CD4-positive, CD25-positive, alpha-beta regulatory T cell (primary cell): ENCODE data around the gene QSOX1. TPM values are rescaled to one million over a fixed set of nuclear protein-coding genes. Genes with fewer than 3 reads are reported as not detected.

ENCODE experiments used
- ATAC-seq, 2 donors: fragments of 150-1000 bp; cut with Tn5 transposase; one replicate each; pipeline ENCODE4 v1.10.0; 2021; ENCODE audit warnings: low read depth in 2 of 2, moderate number of reproducible peaks in 2 of 2, moderate library complexity in 1 of 2
- DNase-seq, 3 donors: peaks; one replicate each; pipeline versions ENCODE4 v3.0.0 to v3.0.0-alpha.2; 2012 to 2022; ENCODE audit warnings: mixed read lengths in 1 of 3
- H3K27ac ChIP-seq: one replicate; pipeline ENCODE4 v1.7.0; 2013; ENCODE audit warnings: mild to moderate bottlenecking, low read length; ENCODE audit not compliant: insufficient read depth, poor library complexity, severe bottlenecking
- H3K27me3 ChIP-seq: one replicate; pipeline ENCODE4 v1.7.0; 2013; ENCODE audit warnings: low read length; ENCODE audit not compliant: control insufficient read depth, insufficient read depth
- H3K36me3 ChIP-seq: one replicate; pipeline ENCODE4 v1.7.0; 2013; ENCODE audit warnings: mild to moderate bottlenecking, low read length, moderate library complexity; ENCODE audit not compliant: control insufficient read depth, insufficient read depth
- H3K4me1 ChIP-seq: 2 replicates; pipeline ENCODE4 v1.7.0; 2013; ENCODE audit warnings: mild to moderate bottlenecking, low read length; ENCODE audit not compliant: insufficient read depth, control insufficient read depth, poor library complexity, severe bottlenecking
- H3K4me3 ChIP-seq: one replicate; pipeline ENCODE4 v1.7.0; 2013; ENCODE audit warnings: low read depth, mild to moderate bottlenecking, low read length, moderate library complexity
- H3K9me3 ChIP-seq, 2 experiments: 1 replicate in 1 of 2; 2 replicates in 1 of 2; pipeline ENCODE4 v1.7.0; 2013; ENCODE audit warnings: low read length in 2 of 2, mild to moderate bottlenecking in 1 of 2, moderate library complexity in 1 of 2; ENCODE audit not compliant: control insufficient read depth in 2 of 2
- H3K27ac Mint-ChIP-seq, 3 donors: one replicate each; pipeline ENCODE4 v1.8.0; 2020 to 2022; ENCODE audit warnings: mild to moderate bottlenecking in 3 of 3, mixed read lengths in 3 of 3, moderate library complexity in 2 of 3
- H3K27me3 Mint-ChIP-seq: one replicate; pipeline ENCODE4 v1.8.0; 2022; ENCODE audit warnings: mild to moderate bottlenecking, mixed read lengths
- H3K36me3 Mint-ChIP-seq: one replicate; pipeline ENCODE4 v1.8.0; 2020; ENCODE audit warnings: mixed read lengths
- H3K4me1 Mint-ChIP-seq, 4 donors: one replicate each; pipeline ENCODE4 v1.8.0; 2020 to 2022; ENCODE audit warnings: mixed read lengths in 4 of 4, mild to moderate bottlenecking in 1 of 4
- H3K4me3 Mint-ChIP-seq, 4 donors: one replicate each; pipeline ENCODE4 v1.8.0; 2020 to 2022; ENCODE audit warnings: mild to moderate bottlenecking in 4 of 4, mixed read lengths in 4 of 4, moderate library complexity in 3 of 4
- H3K9me3 Mint-ChIP-seq, 7 donors: one replicate each; pipeline ENCODE4 v1.8.0; 2020 to 2022; ENCODE audit warnings: mixed read lengths in 7 of 7, mild to moderate bottlenecking in 3 of 7, moderate library complexity in 2 of 7
- polyA plus RNA-seq, 4 donors: library from polyadenylated mRNA; unstranded; fragments of 300-500 nt; fragmentation: Illumina TruSeq; gene quantifications; one replicate each; pipeline ENCODE4 v1.2.3, GENCODE V29; 2021
- total RNA-seq: library from RNA; stranded (reverse); gene quantifications from one replicate; pipeline ENCODE4 v1.2.3, GENCODE V29; 2022

QSOX1 gene
- total and polyA plus RNA-seq, 5 donors from 2014 or later, result 8.4 to 19.9 (median 10.7) TPM

- Histone ChIP-seq H3K9me3 (no peaks in the 10 kb centered on the region), H3K27me3 (no peaks in the 10 kb centered on the region), H3K4me1 (no peaks in the 10 kb centered on the region), H3K4me3 (no peak overlapping the region), H3K27ac (no peak overlapping the region), H3K36me3 (no peaks in the 10 kb centered on the region)
- DNase-seq (no peak), ATAC-seq (no peak)
- Mint-ChIP-seq H3K27ac (no peak overlapping the region), H3K36me3 (peaks cover 8% of the 10 kb centered on the region), H3K9me3 (no peaks in the 10 kb centered on the region), H3K4me1 (peaks cover 0 to 4% (median 1%) of the 10 kb centered on the region in 4 donors), H3K4me3 (no peak overlapping the region), H3K27me3 (no peaks in the 10 kb centered on the region)
Measured at GRCh38 chr1:180175291-180175690, 20.6 kb downstream of the QSOX1 start.

- H3K36me3 Mint-ChIP-seq, result peaks cover 8% of the 10 kb centered on the region
- H3K9me3 ChIP-seq, result no peaks in the 10 kb centered on the region
- H3K27ac ChIP-seq, result no peak overlapping the region
- no peaks in the 10 kb centered on the region for H3K27me3 ChIP-seq
- peak overlapping the region in 1 of 3 donors; percentile 55 for H3K27ac Mint-ChIP-seq
- peaks cover 0 to 4% (median 1%) of the 10 kb centered on the region in 4 donors for H3K4me1 Mint-ChIP-seq
- ATAC-seq (no peak), DNase-seq (no peak)
- no peaks in the 10 kb centered on the region for H3K9me3 Mint-ChIP-seq
- H3K4me3 Mint-ChIP-seq, result no peak overlapping the region
- H3K27me3 Mint-ChIP-seq, result no peaks in the 10 kb centered on the region
- no peaks in the 10 kb centered on the region for H3K4me1 ChIP-seq
- H3K36me3 ChIP-seq, result no peaks in the 10 kb centered on the region
- no peak overlapping the region for H3K4me3 ChIP-seq
Measured at GRCh38 chr1:180175806-180176205, 21.1 kb downstream of the QSOX1 start.

- ATAC-seq, result no peak
- H3K4me1 Mint-ChIP-seq, result peaks cover 0 to 4% (median 0%) of the 10 kb centered on the region in 4 donors
- peak overlapping the region in 2 of 3 donors; percentile 70 to 80 for H3K27ac Mint-ChIP-seq
Measured at GRCh38 chr1:180176965-180177364, 22.3 kb downstream of the QSOX1 start.

GRCh38 chr1:180177931-180178330 is 23.3 kb downstream of the QSOX1 start:
- Histone ChIP-seq H3K36me3 (no peaks in the 10 kb centered on the region), H3K9me3 (no peaks in the 10 kb centered on the region), H3K27ac (no peak overlapping the region), H3K27me3 (no peaks in the 10 kb centered on the region), H3K4me1 (no peaks in the 10 kb centered on the region), H3K4me3 (no peak overlapping the region)
- DNase-seq (no peak), ATAC-seq (no peak)
- H3K27me3 Mint-ChIP-seq, result no peaks in the 10 kb centered on the region
- peaks cover 0 to 4% (median 0%) of the 10 kb centered on the region in 4 donors for H3K4me1 Mint-ChIP-seq
- peak overlapping the region in 1 of 3 donors; percentile 47 for H3K27ac Mint-ChIP-seq
- no peaks in the 10 kb centered on the region for H3K9me3 Mint-ChIP-seq
- H3K36me3 Mint-ChIP-seq, result peaks cover 13% of the 10 kb centered on the region
- H3K4me3 Mint-ChIP-seq, result no peak overlapping the region

More at GRCh38 chr1:180176965-180177364, 22.3 kb downstream of the QSOX1 start:
- no peak overlapping the region for H3K27ac ChIP-seq
- H3K9me3 ChIP-seq, result no peaks in the 10 kb centered on the region
- H3K4me3 ChIP-seq, result no peak overlapping the region
- no peak overlapping the region for H3K4me3 Mint-ChIP-seq
- no peaks in the 10 kb centered on the region for H3K27me3 Mint-ChIP-seq
- H3K36me3 ChIP-seq, result no peaks in the 10 kb centered on the region
- H3K4me1 ChIP-seq, result no peaks in the 10 kb centered on the region
- peaks cover 8% of the 10 kb centered on the region for H3K36me3 Mint-ChIP-seq
- no peaks in the 10 kb centered on the region for H3K27me3 ChIP-seq
- H3K9me3 Mint-ChIP-seq, result no peaks in the 10 kb centered on the region
- no peak for DNase-seq

- Histone ChIP-seq H3K4me1 (no peaks in the 10 kb centered on the region), H3K9me3 (no peaks in the 10 kb centered on the region), H3K36me3 (peaks cover under 1% of the 10 kb centered on the region), H3K27me3 (no peaks in the 10 kb centered on the region), H3K27ac (no peak overlapping the region), H3K4me3 (no peak overlapping the region)
- Mint-ChIP-seq H3K36me3 (peaks cover 9% of the 10 kb centered on the region), H3K4me1 (peaks cover 0 to 4% (median 0%) of the 10 kb centered on the region in 4 donors), H3K4me3 (no peak overlapping the region), H3K9me3 (no peaks in the 10 kb centered on the region), H3K27ac (peak overlapping the region in 1 of 3 donors; percentile 47), H3K27me3 (no peaks in the 10 kb centered on the region)
- peak; percentile 52 to 61 for ATAC-seq
- peak; percentile 38 to 62 (median 62) for DNase-seq
Measured at GRCh38 chr1:180178511-180179161, 24.0 kb downstream of the QSOX1 start.

- Histone ChIP-seq H3K27ac (no peak overlapping the region), H3K36me3 (peaks cover 5% of the 10 kb centered on the region), H3K4me1 (no peaks in the 10 kb centered on the region), H3K9me3 (no peaks in the 10 kb centered on the region), H3K4me3 (no peak overlapping the region), H3K27me3 (no peaks in the 10 kb centered on the region)
- ATAC-seq (no peak), DNase-seq (no peak)
- peaks cover 0 to 4% (median 1%) of the 10 kb centered on the region in 4 donors for H3K4me1 Mint-ChIP-seq
- H3K9me3 Mint-ChIP-seq, result no peaks in the 10 kb centered on the region
- H3K4me3 Mint-ChIP-seq, result no peak overlapping the region
- H3K27me3 Mint-ChIP-seq, result no peaks in the 10 kb centered on the region
- peaks cover 14% of the 10 kb centered on the region for H3K36me3 Mint-ChIP-seq
- no peak overlapping the region for H3K27ac Mint-ChIP-seq
Measured at GRCh38 chr1:180179162-180179957, 24.7 kb downstream of the QSOX1 start.

GRCh38 chr1:180181048-180181447 is 26.4 kb downstream of the QSOX1 start:
- ATAC-seq (no peak), DNase-seq (peak in 1 of 3 donors; percentile 39)
- no peaks in the 10 kb centered on the region for H3K9me3 Mint-ChIP-seq
- peaks cover 0 to 4% (median 3%) of the 10 kb centered on the region in 4 donors for H3K4me1 Mint-ChIP-seq
- no peaks in the 10 kb centered on the region for H3K27me3 Mint-ChIP-seq
- no peaks in the 10 kb centered on the region for H3K27me3 ChIP-seq
- H3K4me3 Mint-ChIP-seq, result no peak overlapping the region
- no peaks in the 10 kb centered on the region for H3K9me3 ChIP-seq
- H3K4me3 ChIP-seq, result no peak overlapping the region
- no peak overlapping the region for H3K27ac Mint-ChIP-seq
- H3K36me3 ChIP-seq, result peaks cover 12% of the 10 kb centered on the region
- no peaks in the 10 kb centered on the region for H3K4me1 ChIP-seq
- peaks cover 26% of the 10 kb centered on the region for H3K36me3 Mint-ChIP-seq
- H3K27ac ChIP-seq, result no peak overlapping the region
